ENCODE data around the gene TRPM1.

DNA sequence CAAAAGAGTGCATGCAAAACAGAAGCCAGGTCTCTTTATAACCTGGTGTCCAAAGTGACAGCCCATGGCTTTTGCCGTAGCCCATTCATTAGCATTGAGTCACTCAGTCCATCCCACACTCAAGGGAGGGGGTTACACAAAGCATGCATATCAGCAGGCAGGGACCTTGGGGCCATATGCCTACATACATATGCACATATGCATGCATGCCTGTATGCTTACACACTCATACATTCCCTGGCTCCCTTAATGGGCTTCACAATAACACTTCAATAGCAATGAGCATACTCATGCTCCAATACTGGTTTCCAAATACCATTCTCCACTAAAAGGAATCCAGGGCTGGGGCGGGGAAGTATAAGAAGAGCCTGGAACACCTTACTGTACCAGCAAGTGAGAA lies 22.0 kb downstream of the TRPM1 start:
- TF ChIP-seq HOXA7 (CRISPR knock-in tag; IDR thresholded peaks at IDR 0.05; ENCODE audit: borderline replicate concordance) = no peak
- TF ChIP-seq, protein P1, sequence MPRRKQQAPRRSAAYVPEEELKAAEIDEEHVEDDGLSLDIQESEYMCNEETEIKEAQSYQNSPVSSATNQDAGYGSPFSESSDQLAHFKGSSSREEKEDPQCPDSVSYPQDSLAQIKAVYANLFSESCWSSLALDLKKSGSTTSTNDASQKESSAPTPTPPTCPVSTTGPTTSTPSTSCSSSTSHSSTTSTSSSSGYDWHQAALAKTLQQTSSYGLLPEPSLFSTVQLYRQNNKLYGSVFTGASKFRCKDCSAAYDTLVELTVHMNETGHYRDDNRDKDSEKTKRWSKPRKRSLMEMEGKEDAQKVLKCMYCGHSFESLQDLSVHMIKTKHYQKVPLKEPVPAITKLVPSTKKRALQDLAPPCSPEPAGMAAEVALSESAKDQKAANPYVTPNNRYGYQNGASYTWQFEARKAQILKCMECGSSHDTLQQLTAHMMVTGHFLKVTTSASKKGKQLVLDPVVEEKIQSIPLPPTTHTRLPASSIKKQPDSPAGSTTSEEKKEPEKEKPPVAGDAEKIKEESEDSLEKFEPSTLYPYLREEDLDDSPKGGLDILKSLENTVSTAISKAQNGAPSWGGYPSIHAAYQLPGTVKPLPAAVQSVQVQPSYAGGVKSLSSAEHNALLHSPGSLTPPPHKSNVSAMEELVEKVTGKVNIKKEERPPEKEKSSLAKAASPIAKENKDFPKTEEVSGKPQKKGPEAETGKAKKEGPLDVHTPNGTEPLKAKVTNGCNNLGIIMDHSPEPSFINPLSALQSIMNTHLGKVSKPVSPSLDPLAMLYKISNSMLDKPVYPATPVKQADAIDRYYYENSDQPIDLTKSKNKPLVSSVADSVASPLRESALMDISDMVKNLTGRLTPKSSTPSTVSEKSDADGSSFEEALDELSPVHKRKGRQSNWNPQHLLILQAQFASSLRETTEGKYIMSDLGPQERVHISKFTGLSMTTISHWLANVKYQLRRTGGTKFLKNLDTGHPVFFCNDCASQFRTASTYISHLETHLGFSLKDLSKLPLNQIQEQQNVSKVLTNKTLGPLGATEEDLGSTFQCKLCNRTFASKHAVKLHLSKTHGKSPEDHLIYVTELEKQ (tag by site-specific recombination; IDR thresholded peaks at IDR 0.05; ENCODE audit: borderline replicate concordance) = no peak
- TF ChIP-seq, protein P2, sequence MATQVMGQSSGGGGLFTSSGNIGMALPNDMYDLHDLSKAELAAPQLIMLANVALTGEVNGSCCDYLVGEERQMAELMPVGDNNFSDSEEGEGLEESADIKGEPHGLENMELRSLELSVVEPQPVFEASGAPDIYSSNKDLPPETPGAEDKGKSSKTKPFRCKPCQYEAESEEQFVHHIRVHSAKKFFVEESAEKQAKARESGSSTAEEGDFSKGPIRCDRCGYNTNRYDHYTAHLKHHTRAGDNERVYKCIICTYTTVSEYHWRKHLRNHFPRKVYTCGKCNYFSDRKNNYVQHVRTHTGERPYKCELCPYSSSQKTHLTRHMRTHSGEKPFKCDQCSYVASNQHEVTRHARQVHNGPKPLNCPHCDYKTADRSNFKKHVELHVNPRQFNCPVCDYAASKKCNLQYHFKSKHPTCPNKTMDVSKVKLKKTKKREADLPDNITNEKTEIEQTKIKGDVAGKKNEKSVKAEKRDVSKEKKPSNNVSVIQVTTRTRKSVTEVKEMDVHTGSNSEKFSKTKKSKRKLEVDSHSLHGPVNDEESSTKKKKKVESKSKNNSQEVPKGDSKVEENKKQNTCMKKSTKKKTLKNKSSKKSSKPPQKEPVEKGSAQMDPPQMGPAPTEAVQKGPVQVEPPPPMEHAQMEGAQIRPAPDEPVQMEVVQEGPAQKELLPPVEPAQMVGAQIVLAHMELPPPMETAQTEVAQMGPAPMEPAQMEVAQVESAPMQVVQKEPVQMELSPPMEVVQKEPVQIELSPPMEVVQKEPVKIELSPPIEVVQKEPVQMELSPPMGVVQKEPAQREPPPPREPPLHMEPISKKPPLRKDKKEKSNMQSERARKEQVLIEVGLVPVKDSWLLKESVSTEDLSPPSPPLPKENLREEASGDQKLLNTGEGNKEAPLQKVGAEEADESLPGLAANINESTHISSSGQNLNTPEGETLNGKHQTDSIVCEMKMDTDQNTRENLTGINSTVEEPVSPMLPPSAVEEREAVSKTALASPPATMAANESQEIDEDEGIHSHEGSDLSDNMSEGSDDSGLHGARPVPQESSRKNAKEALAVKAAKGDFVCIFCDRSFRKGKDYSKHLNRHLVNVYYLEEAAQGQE (tag by site-specific recombination; IDR thresholded peaks at IDR 0.05) = no peak
